ENCODE results near the gene MCF2L.
"Not testable (repeated sequence)": the region's sequence is repeated elsewhere in the genome, so short reads cannot be mapped to it uniquely, and the experiment has no call there.

The MCF2L gene

DNA sequence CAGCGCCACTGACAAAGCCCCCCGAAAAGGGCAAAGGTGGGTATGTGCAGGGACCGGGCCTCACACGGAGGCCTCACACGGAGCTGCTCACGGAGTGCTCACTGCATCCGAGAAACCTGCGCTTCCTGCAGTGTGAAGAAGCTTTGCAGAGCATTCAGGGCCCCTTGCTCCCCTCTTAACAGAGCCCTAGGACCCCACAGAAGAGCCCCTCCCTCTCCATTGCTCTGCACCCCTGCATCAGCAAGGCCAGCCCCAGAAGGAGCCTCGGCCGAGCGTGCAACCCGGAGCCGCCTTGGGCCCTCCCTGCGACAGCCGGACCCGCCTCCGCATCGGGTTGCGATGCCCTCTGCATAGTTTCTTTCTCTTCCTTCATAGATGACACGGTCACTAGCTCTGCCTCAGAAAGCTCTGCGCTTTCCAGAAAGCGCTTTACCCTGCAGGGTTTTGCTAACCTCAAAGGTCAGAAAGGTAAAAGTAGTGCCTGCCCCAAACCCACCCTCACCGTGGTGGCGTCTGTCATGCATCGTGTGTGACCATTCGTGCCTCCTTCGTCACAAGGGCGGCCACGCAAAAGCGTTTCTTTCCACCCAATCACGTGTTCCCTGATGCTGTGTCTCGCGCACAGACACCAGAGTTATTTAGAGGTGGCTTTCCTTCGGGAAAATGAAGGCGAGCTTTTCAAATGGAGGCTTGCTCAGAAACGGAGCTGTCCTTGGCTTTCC is 120.8 kb downstream of the MCF2L start:
- in situ Hi-C loops (cut with MboI; ENCODE audit: low sequenced_read_pairs): no loop called here

DNA sequence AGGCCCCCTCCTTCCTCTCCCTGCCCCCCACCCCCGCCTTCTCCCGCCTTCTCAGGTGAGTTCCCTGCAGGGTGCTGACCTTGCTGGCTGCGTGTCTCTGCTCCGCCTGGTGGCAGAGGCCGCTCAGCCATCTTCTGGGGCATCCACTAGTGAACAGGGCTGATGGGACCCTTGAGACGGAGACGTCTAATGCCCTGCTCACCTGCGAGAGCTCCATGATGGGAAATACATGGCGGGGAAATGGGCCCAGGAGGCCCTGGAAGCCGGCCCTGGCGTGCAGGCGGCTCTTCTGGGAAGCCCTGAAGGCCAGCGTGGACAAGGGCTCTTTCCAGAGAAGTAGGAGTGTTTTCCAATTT is 121.4 kb downstream of the MCF2L start:
- in situ Hi-C loops (cut with MboI; ENCODE audit: low sequenced_read_pairs): no loop called here

DNA sequence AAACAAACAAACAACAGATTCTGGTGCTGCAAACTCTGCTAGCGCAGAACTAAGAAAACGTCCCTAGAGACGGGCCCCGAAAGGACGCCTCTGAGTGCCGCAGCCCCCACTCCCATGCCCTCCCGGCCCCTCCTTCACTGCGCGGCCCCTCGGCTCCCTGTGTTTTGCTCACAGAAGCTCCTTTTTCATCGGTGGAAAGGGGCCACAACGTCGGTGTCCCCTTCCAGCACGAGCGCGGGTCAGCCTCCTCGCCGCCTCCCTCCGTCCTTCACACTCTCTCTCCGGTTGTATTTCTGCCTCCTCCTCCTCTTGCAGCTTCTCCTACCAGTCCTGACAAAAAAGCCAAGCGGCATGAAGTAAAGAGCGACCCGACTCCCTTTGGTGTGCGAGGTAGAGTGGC is 121.8 kb downstream of the MCF2L start:
- in situ Hi-C loops (cut with MboI; ENCODE audit: low sequenced_read_pairs): no loop called here

DNA sequence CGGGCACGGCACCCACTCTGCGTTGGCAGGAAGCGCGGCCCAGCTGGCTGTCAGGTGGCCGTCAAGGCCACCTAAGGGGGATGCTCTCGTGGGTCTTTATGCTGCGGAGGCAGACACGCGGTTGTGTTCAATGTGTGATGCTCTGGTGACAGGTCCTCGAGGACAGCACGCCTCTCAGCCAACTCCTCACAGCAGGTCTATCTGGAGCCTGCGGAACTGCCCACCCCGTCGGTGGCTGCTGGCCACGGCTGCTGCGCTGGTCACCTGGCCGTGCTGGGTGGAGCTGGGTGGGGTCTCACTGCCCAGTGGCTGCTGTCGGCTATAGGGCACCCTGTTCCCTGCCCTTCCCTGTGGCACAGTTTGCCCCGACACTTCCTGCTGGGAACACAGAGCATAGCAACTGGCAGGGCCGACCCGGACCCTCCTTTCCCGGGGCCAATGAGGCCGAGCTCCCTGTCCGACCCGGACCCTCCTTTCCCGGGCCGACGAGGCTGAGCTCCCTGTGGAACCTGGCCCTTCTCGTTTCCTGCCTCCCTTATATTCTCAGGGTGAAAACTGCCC is 122.3 kb downstream of the MCF2L start:
- in situ Hi-C loops (cut with MboI; ENCODE audit: low sequenced_read_pairs): no loop called here

DNA sequence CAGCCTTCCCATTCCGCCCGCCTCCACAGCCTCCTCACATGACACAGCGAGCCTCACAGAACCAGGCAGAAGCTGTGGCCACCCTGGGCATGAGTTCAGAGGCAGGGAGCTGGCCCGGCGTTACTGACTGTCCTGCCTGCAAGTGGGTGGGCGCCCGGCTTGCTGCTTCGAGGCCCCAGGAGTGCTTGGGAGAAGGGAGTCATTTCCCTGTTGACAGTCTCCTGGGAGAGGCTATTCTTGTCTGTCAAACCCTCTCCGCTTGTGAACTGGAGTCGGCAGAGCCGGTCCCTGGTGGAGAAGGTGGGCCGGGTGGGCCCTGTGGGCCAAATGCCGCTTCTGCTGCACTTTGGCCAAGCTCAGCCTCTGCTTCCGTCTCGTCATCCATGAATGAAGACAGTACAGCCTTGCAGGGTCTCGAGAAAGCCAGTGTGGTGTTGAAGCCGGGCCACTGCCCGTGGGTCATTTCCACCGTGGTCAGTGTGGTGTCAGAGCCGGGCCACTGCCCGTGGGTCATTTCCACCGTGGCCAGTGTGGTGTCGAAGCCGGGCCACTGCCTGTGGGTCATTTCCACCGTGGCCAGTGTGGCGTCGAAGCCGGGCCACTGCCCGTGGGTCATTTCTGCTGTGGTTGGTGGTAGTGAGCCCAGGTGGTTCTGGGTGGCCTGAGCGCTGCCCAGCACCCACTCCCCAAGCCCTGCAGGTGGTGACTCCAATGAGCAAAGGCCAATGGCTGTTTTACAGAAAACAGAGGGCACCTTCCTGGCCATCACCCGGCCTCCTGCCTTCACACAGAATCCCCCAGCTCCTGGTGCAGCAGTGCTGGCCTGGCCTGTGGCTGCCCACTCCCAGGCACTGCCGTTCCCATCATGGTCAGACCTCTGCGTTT is 123.1 kb downstream of the MCF2L start:
- in situ Hi-C loops (cut with MboI; ENCODE audit: low sequenced_read_pairs): no loop called here

DNA sequence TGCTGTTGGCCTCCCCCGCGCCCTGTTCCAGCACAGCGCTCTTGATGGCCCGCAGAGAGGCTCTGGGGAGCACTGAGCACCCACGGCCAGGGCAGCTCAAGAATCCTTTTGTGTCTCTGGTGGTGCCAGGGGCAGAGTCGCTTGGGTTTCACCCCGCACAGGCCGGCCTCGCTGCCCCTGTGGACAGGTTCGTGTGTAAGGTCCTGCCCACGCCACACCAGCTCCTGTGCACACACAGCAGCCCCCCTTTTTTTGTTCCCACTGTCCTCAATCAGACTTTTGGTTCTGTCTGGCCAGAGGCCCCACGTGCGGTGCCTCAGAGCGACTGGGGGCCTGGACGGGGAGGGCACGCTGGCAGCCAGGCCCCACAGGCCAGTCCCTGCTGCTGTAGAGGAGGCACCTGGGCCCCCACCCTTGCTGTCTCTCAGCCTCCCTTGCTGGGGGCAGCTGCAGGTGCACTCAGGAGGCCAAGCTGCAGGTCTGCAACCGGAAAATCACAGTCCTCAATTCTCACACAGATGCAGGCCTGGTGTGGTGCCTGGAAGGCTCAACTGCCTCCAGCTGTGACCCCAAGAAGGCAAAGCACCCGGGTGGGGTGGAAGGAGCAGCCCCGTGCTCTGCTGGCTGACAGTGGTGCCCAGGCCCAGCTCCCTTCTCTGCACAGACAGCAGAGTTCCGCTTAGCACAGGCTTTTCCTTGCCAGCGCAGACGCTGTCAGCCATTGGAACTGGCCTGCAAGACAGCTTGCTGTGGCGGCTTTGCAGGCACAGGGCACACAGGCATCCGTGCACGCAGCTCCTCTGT is 124.0 kb downstream of the MCF2L start:
- in situ Hi-C loops (cut with MboI; ENCODE audit: low sequenced_read_pairs): no loop called here

DNA sequence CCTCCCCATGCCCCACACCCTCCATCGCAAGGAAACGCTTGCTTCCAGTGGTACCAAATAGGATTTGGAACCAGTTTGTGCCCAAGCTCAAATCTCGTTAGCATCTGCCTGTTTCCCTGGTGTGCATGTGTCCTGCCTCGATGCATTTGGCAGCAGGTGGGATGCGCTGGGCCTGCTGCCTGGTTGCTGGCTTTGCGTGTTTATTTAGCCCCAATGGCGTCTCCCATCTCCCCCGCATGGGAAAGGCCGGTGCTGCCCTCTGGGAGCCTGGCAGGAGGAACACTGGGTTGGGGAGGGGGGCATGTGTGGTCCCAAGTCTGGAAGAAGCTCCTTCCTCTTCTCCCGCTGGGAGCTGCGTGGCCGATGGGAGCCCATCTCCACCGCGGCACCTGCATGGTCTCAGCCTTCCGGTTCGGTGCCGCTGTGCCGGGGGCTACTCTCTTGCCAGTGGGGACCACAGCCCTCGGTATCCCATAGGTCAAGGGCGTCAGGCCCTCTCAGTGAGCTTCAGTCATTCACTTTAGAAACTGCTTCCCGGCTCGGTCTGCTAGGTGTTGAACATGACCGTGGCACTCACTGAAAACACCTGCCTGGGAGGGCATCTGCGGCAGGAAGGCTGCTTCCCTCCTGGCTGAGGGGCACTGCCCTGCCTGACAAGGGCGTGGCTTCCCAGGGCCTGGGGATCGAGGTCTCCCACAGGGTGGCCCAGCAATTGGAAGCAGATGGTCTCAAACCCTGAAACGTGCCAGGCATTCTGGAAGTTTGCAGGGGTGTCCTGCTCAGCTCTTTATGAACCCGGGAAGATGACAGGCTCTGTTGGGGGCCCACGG is 124.8 kb downstream of the MCF2L start:
- in situ Hi-C loops (cut with MboI; ENCODE audit: low sequenced_read_pairs): no loop called here

DNA sequence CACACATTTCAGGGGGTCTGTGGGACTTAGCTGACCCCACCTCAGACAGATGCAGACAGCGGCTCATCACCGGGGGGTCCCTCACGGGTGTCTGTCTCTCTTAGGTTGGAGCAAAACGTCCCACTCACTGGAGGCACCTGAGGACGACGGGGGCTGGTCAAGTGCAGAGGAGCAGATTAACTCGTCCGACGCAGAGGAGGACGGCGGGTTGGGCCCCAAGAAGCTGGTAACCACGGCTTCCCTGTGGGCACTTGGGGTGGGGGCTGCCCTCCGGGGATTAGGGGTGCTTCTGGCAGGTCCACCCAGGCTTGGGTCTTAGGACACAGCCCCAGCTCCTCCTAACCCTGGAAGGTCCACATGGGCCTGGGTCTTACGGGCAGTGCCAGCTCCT is 125.4 kb downstream of the MCF2L start:
- in situ Hi-C loops (cut with MboI; ENCODE audit: low sequenced_read_pairs): no loop called here

DNA sequence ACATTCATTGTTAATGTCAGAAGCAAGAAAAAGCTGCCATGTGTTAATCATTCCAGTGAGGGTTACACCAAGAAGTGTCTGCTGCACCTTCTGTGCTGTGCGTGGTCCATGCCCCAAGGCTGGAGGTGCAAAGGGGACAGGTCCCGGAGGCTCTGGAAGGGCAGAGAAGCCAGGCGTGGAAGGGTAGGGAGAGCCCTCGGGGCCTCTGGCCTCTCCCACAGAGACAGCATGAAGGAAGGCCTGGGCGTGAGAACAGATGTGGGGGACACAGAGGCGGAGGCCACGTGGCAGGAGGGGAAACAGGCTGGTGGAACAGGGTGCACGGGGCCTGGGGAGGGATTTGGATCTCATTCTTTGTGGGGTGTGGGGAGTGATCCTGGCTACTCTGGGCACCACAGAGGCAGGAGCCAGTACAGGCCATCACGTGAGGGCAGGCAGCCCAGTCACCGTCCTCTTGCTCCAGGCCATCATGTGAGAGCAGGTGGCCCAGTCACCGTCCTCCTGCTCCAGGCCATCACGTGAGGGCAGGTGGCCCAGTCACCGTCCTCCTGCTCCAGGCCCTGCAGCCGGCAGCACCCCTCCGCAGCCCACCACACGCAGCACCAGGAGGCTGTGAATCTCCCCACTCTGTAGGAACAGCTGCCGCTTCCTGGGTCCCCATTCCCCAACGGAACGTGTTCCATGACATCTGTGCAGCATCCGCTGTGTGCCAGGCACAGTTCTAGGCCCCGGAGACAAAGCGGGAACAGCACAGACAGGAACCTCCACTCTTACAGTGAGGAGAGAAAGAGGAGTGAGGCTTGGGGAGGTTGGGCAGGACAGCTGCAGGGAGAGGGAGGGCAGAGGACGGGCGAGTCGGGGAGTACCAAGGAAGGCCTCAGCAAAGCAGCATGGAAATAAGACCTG is 126.4 kb downstream of the MCF2L start:
- in situ Hi-C loops (cut with MboI; ENCODE audit: low sequenced_read_pairs): no loop called here

DNA sequence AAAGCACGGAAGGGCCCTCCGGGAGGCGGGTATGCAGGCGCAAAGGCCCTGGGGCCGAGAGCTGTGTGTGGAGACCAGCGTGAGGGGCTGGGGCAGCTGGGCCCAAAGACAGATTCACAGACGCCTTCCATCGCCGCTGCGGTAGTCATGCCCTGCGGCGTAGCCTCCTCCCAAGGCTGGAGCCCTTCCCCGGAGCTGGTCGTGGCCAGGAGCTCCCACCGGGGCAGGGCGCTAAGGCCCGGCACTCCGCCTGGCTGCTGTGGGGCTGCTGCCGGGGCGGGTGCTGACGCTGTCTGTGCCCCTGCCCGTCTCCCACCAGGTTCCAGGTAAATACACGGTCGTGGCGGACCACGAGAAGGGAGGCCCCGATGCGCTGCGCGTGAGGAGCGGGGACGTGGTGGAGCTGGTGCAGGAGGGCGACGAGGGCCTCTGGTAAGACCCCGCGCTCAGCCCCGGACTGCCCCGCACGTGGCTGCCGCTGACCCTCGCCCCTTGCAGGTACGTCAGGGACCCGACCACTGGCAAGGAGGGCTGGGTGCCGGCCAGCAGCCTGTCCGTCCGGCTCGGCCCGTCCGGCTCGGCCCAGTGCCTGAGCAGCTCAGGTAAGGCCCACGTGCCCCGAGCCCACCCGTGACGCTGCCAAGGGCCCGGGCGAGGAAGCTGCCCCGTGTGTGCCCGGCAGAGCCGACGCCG is 127.2 kb downstream of the MCF2L start:
- in situ Hi-C loops (cut with MboI; ENCODE audit: low sequenced_read_pairs): no loop called here

DNA sequence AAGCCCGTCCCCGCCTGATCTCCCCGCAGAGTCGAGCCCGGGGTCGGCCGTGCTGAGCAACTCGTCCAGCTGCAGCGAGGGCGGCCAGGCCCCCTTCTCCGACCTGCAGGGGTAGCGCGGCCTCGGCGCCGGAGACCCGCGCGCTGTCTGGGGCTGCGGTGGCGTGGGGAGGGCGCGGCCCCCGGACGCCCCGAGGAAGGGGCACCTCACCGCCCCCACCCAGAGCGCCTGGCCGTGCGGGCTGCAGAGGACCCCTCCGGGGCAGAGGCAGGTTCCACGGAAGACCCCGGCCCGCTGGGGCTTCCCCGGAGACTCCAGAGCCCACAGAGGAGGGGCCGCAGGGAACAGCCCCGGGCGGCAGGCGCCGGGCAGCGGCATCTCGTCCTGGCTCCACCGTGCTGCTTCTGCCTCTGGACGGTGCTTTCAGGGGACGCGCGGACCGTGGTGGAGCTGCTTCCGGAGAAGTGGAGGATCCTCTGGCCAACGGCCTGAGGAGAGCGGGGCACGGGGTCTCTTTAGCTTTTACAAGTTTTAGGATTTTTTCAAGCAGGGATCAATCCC is 127.8 kb downstream of the MCF2L start:
- in situ Hi-C loops (cut with MboI; ENCODE audit: low sequenced_read_pairs): no loop called here

DNA sequence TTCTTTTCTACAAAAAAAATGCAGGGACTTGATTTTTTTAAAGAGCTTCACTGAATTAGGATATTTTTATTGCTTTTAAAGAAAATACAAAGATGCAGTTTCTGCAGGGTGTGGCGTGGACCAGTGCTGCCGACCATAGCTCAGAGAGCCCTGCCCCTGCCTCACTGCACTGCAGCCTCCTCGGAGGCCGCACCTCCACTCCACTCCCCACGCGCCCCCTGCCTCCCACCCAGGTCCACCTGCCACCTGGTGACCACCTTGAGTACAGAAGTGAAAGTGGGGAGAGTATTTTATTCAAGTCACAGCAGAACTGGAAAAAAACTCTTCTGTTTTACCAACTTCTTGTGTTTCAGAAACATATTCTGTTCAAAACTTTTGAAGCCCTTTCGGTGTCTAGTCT is 128.6 kb downstream of the MCF2L start:
- in situ Hi-C loops (cut with MboI; ENCODE audit: low sequenced_read_pairs): no loop called here

DNA sequence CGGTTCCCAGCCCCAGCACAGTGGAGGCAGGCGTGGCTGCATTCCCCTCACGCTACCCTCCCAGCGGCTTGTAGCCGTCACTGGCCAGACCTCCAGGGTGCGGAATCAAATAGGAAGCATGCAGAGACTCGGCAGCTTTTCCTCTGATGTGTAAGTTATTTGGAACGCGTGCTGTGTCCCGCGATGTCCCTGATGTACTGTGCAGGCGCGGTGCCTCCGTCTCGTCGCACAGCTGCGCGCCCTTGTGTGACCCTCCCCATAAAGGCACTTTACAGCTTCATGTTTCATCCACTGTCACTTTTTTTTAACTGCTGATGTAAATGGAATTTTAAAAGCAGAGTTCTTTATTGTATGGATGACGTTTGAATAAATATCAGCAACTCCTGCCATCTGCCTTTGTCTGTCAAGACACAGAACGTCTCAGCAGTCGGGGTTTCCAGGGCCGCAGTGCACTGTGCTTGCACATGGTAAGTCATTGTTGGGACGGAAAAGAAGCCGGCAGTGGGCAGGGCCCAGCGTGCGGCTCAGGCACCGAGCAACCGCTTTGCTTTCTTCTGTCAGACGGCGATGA is 129.2 kb downstream of the MCF2L start:
- in situ Hi-C loops (cut with MboI; ENCODE audit: low sequenced_read_pairs): no loop called here

DNA sequence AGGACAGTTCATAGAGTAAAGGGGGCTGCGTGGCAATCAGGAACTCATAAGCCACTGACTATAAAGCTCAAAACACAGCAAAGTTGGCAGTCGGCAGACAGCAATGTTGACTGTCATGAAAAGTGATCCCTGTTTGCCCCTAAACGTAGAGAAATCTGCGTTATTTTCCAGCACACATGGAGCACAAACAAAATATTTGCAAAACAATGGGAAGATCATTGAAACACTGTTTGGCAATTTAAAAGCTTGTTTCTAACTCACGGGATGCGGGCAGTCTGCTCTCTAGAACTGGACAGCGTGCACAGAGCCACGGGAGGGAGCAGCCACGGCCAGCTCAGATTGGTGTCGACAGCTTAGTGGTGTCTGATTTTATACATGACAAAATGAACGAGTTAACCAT is 130.1 kb downstream of the MCF2L start:
- in situ Hi-C loops (cut with MboI; ENCODE audit: low sequenced_read_pairs): no loop called here

DNA sequence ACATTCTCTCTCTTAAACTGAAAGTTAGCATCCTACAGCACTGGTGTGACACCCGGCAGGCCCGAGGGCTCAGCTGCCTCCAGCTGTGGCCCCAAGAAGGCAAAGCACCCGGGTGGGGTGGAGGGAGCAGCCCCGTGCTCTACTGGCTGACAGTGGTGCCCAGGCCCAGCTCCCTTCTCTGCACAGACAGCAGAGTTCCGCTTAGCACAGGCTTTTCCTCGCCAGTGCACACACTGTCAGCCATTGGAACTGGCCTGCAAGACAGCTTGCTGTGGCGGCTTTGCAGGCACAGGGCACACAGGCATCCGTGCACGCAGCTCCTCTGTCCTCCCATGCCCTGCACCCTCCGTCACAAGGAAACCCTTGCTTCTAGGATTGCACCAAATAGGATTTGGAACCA is 133.3 kb downstream of the MCF2L start:
- in situ Hi-C loops (cut with MboI; ENCODE audit: low sequenced_read_pairs): not testable (repeated sequence)

DNA sequence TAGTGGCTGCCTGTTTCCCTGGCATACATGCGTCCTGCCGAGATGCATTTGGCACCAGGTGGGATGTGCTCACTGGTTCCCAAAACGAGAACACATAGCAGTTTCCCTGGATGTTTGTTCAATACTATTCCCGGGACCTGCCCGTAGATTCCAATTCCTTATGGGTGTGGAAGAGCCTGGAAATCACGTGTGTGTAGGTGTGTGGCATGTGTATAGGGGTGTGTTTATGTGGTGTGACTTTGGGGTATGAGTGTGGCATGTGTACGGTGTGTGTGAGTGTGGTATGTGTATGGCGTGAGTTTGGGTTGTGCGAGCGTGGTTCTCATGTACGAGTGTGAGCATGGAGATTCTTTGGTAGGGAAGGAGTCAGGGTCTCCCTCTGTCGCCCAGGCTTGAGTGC is 133.7 kb downstream of the MCF2L start:
- in situ Hi-C loops (cut with MboI; ENCODE audit: low sequenced_read_pairs): no loop called here

DNA sequence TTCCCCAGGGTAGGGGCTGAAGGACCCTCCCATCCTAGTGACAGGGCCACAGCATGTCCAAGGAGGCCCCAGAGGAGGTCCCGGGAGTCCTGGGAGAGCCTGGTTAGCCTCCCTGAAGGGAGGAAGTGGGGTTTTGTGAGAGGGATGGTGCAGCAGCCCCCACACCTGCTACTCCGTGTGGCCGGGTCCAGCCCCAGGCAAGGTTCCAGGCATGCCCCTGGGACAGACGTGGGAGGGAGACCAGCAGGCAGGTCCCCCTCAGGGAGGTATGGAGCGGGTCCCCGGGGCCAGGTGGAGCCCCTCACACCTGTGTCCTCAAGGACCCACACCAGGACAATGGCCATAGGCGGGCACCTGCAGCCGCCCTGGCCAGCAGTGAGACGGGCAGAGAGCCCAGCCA is 134.6 kb downstream of the MCF2L start:
- in situ Hi-C loops (cut with MboI; ENCODE audit: low sequenced_read_pairs): no loop called here
